Trophoblast cell (in vitro differentiated cells and primary cell): ENCODE measurements around the gene VWF.

Source experiments
- DNase-seq, 2 donors: peaks; one replicate each; pipeline ENCODE4 v3.0.0-alpha.2; 2016
- H2AFZ ChIP-seq: 2 replicates; pipeline ENCODE4 v1.6.1; 2013; ENCODE audit warnings: low read length, moderate library complexity, mild to moderate bottlenecking; ENCODE audit not compliant: insufficient read depth, poor library complexity
- H2AK5ac ChIP-seq: 2 replicates; pipeline ENCODE4 v1.6.1; 2013; ENCODE audit warnings: mild to moderate bottlenecking, low read length
- H2BK120ac ChIP-seq: 2 replicates; pipeline ENCODE4 v1.6.1; 2013; ENCODE audit warnings: low read length, mild to moderate bottlenecking, moderate library complexity; ENCODE audit not compliant: insufficient read depth, poor library complexity
- H2BK12ac ChIP-seq: 2 replicates; pipeline ENCODE4 v1.6.1; 2013; ENCODE audit warnings: mild to moderate bottlenecking, low read length, moderate library complexity
- H2BK5ac ChIP-seq: 2 replicates; pipeline ENCODE4 v1.6.1; 2013; ENCODE audit warnings: low read length, low read depth, moderate library complexity, mild to moderate bottlenecking; ENCODE audit not compliant: poor library complexity
- H3K14ac ChIP-seq: 2 replicates; pipeline ENCODE4 v1.6.1; 2013; ENCODE audit warnings: mild to moderate bottlenecking, low read length
- H3K18ac ChIP-seq: 2 replicates; pipeline ENCODE4 v1.6.1; 2013; ENCODE audit warnings: mild to moderate bottlenecking, low read length
- H3K23ac ChIP-seq: 2 replicates; pipeline ENCODE4 v1.6.1; 2013; ENCODE audit warnings: low read length
- H3K27ac ChIP-seq: 2 replicates; pipeline ENCODE4 v1.5.1; 2013; ENCODE audit warnings: low read depth, mild to moderate bottlenecking, inconsistent platforms, low read length, moderate library complexity
- H3K27me3 ChIP-seq: 2 replicates; pipeline ENCODE4 v1.6.1; 2013; ENCODE audit warnings: inconsistent platforms, mild to moderate bottlenecking, low read length, moderate library complexity; ENCODE audit not compliant: insufficient read depth
- H3K36me3 ChIP-seq, 2 experiments: 1 replicate in 1 of 2; 2 replicates in 1 of 2; pipeline ENCODE4 v1.6.1; 2013; ENCODE audit warnings: low read length in 2 of 2, mild to moderate bottlenecking in 2 of 2, moderate library complexity in 1 of 2; ENCODE audit not compliant: insufficient read depth in 2 of 2, control insufficient read depth in 1 of 2
- H3K4ac ChIP-seq: 2 replicates; pipeline ENCODE4 v1.6.1; 2013; ENCODE audit warnings: low read depth, mild to moderate bottlenecking, low read length, moderate library complexity
- H3K4me1 ChIP-seq, 2 experiments: 1 replicate in 1 of 2; 2 replicates in 1 of 2; pipeline ENCODE4 v1.6.1; 2013; ENCODE audit warnings: low read length in 2 of 2, mild to moderate bottlenecking in 2 of 2, moderate library complexity in 1 of 2; ENCODE audit not compliant: insufficient read depth in 2 of 2, control insufficient read depth in 1 of 2
- H3K4me2 ChIP-seq: 2 replicates; pipeline ENCODE4 v1.6.1; 2013; ENCODE audit warnings: inconsistent platforms, mild to moderate bottlenecking, low read length, moderate library complexity
- H3K4me3 ChIP-seq: 2 replicates; pipeline ENCODE4 v1.5.1; 2013; ENCODE audit warnings: mild to moderate bottlenecking, low read depth, low read length, inconsistent platforms
- H3K79me1 ChIP-seq: one replicate; pipeline ENCODE4 v1.6.1; 2013; ENCODE audit warnings: low read length
- H3K79me2 ChIP-seq: 2 replicates; pipeline ENCODE4 v1.6.1; 2013; ENCODE audit warnings: low read length, mild to moderate bottlenecking; ENCODE audit not compliant: control insufficient read depth, insufficient read depth, poor library complexity
- H3K9ac ChIP-seq: 2 replicates; pipeline ENCODE4 v1.6.1; 2013; ENCODE audit warnings: mild to moderate bottlenecking, low read length
- H3K9me3 ChIP-seq: 2 replicates; pipeline ENCODE4 v1.6.1; 2013; ENCODE audit warnings: low read depth, mild to moderate bottlenecking, control low read depth, inconsistent platforms, low read length; ENCODE audit not compliant: insufficient read depth
- H4K12ac ChIP-seq: 2 replicates; pipeline ENCODE4 v1.6.1; 2013; ENCODE audit warnings: low read depth, mild to moderate bottlenecking, low read length, moderate library complexity
- H4K8ac ChIP-seq: 2 replicates; pipeline ENCODE4 v1.6.1; 2013; ENCODE audit warnings: low read depth, mild to moderate bottlenecking, low read length, moderate library complexity
- H4K91ac ChIP-seq: one replicate; pipeline ENCODE4 v1.6.1; 2013; ENCODE audit warnings: low read depth, mild to moderate bottlenecking, low read length, moderate library complexity
- WGBS: extraction: QIAGEN DNeasy Blood & Tissue Kit; methylation state at CpG from one replicate; pipeline ENCODE4 v1.1.7; 2013; ENCODE audit warnings: missing lambda C conversion rate; ENCODE audit not compliant: insufficient read length, insufficient coverage; ENCODE audit errors: extremely low coverage; 5-methylcytosine and 5-hydroxymethylcytosine counted together

The VWF gene

DNA sequence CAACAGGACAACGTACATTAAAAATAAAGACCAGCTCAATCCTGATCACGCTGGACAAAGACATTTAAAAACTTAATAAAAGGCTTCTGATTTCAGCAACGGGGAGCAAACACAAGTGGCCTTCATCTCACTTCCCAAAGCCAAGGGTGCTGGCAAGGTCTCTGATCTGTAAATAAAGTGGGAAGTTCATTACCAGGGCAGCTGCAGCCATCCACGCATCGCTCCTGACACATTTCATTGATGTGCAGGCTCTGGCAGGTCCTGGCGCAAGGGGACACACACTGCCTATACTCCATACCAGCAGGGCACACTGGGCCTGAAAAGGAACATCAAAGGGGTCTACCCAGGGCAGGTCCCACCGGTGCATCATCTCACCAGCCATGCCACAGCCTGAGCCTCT lies 51.0 kb downstream of the VWF start:
- peak overlapping the region; percentile 20 for H2AK5ac ChIP-seq
- H3K23ac ChIP-seq: no peak overlapping the region
- peak overlapping the region; percentile 37 for H2BK5ac ChIP-seq
- no peak overlapping the region for H3K4me3 ChIP-seq
- WGBS: no CpG with 5 or more reads among the region's 7 CpGs
- no peak overlapping the region for H4K12ac ChIP-seq
- no peak overlapping the region for H2AFZ ChIP-seq
- H4K91ac ChIP-seq: peak overlapping the region; percentile 67
- H3K14ac ChIP-seq: peak overlapping the region; percentile 2
- DNase-seq: no peak
- H3K27me3 ChIP-seq: no peaks in the 10 kb centered on the region
- H3K4me2 ChIP-seq: no peak overlapping the region
- no peak overlapping the region for H3K9ac ChIP-seq
- H3K4me1 ChIP-seq: peaks cover 34 to 38% of the 10 kb centered on the region in 2 experiments
- no peaks in the 10 kb centered on the region for H3K79me2 ChIP-seq
- H2BK120ac ChIP-seq: peak overlapping the region; percentile 69
- H3K18ac ChIP-seq: peak overlapping the region; percentile 0
- peaks cover 51% of the 10 kb centered on the region for H3K79me1 ChIP-seq
- H3K27ac ChIP-seq: no peak overlapping the region
- no peaks in the 10 kb centered on the region for H3K36me3 ChIP-seq
- no peak overlapping the region for H4K8ac ChIP-seq
- no peak overlapping the region for H3K4ac ChIP-seq
- H3K9me3 ChIP-seq: no peaks in the 10 kb centered on the region
- peak overlapping the region; percentile 51 for H2BK12ac ChIP-seq

DNA sequence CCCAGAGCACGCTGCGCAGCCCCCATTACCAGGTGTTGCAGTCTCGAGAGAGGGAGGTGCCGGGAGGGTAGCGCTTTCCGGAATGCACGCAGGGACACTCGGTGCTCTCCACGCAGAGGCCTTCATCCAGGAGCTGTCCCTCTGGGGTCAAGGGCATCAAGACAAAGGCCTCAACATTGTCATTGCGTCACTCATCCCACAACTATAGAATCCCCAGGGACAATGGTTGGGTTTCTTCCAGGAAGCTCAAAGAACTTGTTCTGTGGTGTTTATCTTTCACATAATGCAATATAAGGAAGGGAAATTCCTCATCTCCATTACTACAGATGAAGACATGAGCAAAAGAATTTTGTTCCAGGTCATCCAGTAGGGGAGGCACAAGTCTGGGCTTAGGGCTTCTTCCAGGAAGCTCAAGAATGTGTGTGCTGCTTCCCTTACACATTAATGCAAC lies 52.1 kb downstream of the VWF start:
- Histone ChIP-seq H3K23ac (no peak overlapping the region), H3K4me3 (no peak overlapping the region), H4K12ac (no peak overlapping the region), H3K27me3 (no peaks in the 10 kb centered on the region), H3K4ac (no peak overlapping the region), H4K91ac (peak overlapping the region; percentile 56), H3K36me3 (no peaks in the 10 kb centered on the region), H3K4me1 (peaks cover 27 to 29% of the 10 kb centered on the region in 2 experiments), H3K4me2 (no peak overlapping the region), H2BK12ac (peak overlapping the region; percentile 5), H2BK120ac (peak overlapping the region; percentile 20), H3K14ac (peak overlapping the region; percentile 0), H3K9ac (no peak overlapping the region), H3K27ac (no peak overlapping the region), H2BK5ac (no peak overlapping the region), H3K79me2 (no peaks in the 10 kb centered on the region), H3K18ac (no peak overlapping the region), H4K8ac (no peak overlapping the region), H2AFZ (no peak overlapping the region), H3K79me1 (peaks cover 53% of the 10 kb centered on the region), H2AK5ac (peak overlapping the region; percentile 14), H3K9me3 (no peaks in the 10 kb centered on the region)
- WGBS: no CpG with 5 or more reads among the region's 10 CpGs
- DNase-seq: peak; percentile 76 to 91

DNA sequence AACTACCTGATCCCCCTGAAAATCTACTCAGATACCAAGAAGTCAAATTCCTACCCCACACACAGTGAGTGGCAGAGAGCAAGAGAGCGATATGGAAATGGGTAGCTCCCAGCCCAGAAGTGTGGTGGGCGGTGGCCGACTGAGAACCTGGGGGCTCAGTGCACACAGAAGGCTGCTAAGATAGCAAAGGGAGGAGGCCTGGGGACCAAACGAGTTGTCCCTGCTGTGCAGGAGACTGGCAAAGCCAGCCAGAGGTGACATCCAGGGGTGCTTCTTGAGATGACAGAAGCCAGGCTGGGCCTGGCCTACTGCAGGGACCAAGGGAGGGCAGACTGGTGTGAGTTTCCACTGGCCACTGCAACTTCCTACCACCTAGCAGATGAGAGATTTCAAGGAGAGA lies 52.9 kb downstream of the VWF start:
- H3K4me3 ChIP-seq: no peak overlapping the region
- peak overlapping the region; percentile 34 for H2BK120ac ChIP-seq
- no peaks in the 10 kb centered on the region for H3K36me3 ChIP-seq
- H2BK12ac ChIP-seq: peak overlapping the region; percentile 78
- WGBS: no CpG with 5 or more reads among the region's 4 CpGs
- no peak overlapping the region for H3K27ac ChIP-seq
- no peak for DNase-seq
- no peak overlapping the region for H3K23ac ChIP-seq
- H3K79me1 ChIP-seq: peaks cover 50% of the 10 kb centered on the region
- peak overlapping the region; percentile 32 for H3K14ac ChIP-seq
- no peak overlapping the region for H3K4me2 ChIP-seq
- no peaks in the 10 kb centered on the region for H3K9me3 ChIP-seq
- peak overlapping the region; percentile 22 for H2AK5ac ChIP-seq
- no peak overlapping the region for H3K4ac ChIP-seq
- H4K8ac ChIP-seq: no peak overlapping the region
- no peak overlapping the region for H2AFZ ChIP-seq
- no peak overlapping the region for H4K12ac ChIP-seq
- no peaks in the 10 kb centered on the region for H3K79me2 ChIP-seq
- H2BK5ac ChIP-seq: peak overlapping the region; percentile 27
- no peak overlapping the region for H3K9ac ChIP-seq
- peaks cover 29 to 32% of the 10 kb centered on the region in 2 experiments for H3K4me1 ChIP-seq
- H3K18ac ChIP-seq: no peak overlapping the region
- no peaks in the 10 kb centered on the region for H3K27me3 ChIP-seq
- H4K91ac ChIP-seq: peak overlapping the region; percentile 23

DNA sequence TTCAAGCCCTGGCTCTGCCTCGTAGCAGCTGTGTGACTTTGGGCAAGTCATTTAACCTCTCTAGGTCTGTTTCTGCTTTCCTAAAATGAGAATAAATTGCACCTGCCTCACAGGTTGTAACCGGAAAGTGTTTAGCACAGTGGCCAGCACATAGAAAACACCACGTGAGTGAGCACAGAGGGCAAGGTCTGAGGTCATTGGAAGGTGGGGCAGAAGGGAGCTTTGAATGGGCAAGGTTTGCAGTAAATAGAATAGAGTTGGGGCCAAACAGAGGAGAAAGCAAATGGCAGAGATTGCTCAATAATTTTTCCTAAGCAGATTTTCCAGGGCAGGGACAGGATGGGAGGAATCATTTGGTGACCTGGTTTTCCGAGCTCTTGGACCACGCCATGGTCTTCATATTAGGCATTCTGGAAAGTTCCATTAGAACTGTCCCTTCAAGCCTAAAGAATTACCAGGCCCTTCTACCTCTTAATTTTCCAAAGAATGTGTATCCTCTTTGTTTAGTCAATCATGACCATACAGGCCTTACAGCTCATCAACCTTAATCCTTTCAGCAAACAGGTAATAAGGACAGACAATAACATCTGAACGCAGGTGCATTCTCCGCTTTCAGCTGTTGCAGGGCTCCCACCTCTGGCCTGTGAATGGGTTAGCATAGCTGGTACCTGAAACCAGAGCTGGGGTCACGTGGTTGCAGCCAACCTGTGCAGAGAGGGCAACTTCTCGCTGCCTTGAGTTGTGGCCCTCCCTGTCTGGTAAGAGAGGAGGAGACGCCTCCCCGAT lies 53.8 kb downstream of the VWF start:
- Histone ChIP-seq H2AK5ac (peak overlapping the region; percentile 61), H4K12ac (no peak overlapping the region), H3K4me1 (peaks cover 35 to 38% of the 10 kb centered on the region in 2 experiments), H3K4me3 (peak overlapping the region; percentile 7), H2BK5ac (peak overlapping the region; percentile 18), H2BK12ac (peak overlapping the region; percentile 85), H2AFZ (peak overlapping the region; percentile 14), H3K9ac (no peak overlapping the region), H2BK120ac (peak overlapping the region; percentile 44), H3K4ac (no peak overlapping the region), H3K23ac (no peak overlapping the region), H3K14ac (peak overlapping the region; percentile 58), H3K79me2 (peaks cover 2% of the 10 kb centered on the region), H3K18ac (peak overlapping the region; percentile 2), H4K91ac (peak overlapping the region; percentile 72), H4K8ac (no peak overlapping the region), H3K79me1 (peaks cover 55% of the 10 kb centered on the region), H3K27ac (no peak overlapping the region), H3K4me2 (no peak overlapping the region), H3K9me3 (peaks cover 1% of the 10 kb centered on the region), H3K36me3 (no peaks in the 10 kb centered on the region), H3K27me3 (no peaks in the 10 kb centered on the region)
- WGBS: no CpG with 5 or more reads among the region's 11 CpGs
- no peak for DNase-seq
